HFF-Myc (cell line): ENCODE measurements around the gene RPL39L.
"Not testable (repeated sequence)": the region's sequence is repeated elsewhere in the genome, so short reads cannot be mapped to it uniquely, and the experiment has no call there.

Experiments
- DNase-seq: peaks from one replicate; pipeline ENCODE4 v3.0.0-alpha.2; 2011; ENCODE audit warnings: low read depth; ENCODE audit errors: extremely low read depth
- H3K4me3 ChIP-seq: replicated peaks from 2 replicates; pipeline ENCODE4 v1.5.1; 2011; ENCODE audit warnings: low read depth, mild to moderate bottlenecking, control low read depth, low read length
- TF ChIP-seq, protein P1 (sequence below): IDR thresholded peaks from 2 replicates; pipeline ENCODE4 v1.5.1; 2012; ENCODE audit warnings: mild to moderate bottlenecking, low read depth, low read length, control low read depth; ENCODE audit errors: missing control alignments

Gene RPL39L

DNA sequence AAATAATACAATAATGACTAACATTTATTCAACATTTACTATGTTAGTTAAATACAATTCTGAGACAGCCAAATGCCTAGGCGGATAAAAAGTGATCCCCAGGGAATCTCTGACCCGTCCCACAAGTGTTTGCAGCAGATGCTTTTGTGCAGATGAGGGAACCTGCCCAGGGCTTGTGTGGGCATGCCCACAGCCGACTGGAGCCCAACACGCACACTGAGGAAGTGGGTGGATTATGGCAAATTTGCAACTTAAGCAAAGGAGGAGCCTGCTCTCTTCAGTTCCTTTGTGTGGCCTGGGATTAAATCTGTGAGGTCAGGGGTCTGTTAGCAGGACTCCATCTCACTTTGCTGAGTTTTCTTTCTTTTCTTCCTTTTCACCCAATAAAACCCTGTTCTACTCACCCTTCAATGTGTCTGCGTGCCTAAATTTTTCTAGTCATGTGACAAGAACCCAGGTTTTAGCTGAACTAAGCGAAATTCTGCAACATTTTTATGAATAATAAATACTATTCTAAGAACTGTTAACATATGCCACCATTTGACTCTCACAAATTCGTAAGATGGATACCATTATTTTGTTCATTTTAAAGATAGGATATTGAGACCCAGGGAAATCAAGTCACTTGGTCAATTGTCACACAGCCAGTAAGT, 44.0 kb upstream of the RPL39L start:
- no peak overlapping the region for H3K4me3 ChIP-seq
- TF ChIP-seq, protein P1, sequence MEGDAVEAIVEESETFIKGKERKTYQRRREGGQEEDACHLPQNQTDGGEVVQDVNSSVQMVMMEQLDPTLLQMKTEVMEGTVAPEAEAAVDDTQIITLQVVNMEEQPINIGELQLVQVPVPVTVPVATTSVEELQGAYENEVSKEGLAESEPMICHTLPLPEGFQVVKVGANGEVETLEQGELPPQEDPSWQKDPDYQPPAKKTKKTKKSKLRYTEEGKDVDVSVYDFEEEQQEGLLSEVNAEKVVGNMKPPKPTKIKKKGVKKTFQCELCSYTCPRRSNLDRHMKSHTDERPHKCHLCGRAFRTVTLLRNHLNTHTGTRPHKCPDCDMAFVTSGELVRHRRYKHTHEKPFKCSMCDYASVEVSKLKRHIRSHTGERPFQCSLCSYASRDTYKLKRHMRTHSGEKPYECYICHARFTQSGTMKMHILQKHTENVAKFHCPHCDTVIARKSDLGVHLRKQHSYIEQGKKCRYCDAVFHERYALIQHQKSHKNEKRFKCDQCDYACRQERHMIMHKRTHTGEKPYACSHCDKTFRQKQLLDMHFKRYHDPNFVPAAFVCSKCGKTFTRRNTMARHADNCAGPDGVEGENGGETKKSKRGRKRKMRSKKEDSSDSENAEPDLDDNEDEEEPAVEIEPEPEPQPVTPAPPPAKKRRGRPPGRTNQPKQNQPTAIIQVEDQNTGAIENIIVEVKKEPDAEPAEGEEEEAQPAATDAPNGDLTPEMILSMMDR = no peak
- DNase-seq = peak; percentile 69

DNA sequence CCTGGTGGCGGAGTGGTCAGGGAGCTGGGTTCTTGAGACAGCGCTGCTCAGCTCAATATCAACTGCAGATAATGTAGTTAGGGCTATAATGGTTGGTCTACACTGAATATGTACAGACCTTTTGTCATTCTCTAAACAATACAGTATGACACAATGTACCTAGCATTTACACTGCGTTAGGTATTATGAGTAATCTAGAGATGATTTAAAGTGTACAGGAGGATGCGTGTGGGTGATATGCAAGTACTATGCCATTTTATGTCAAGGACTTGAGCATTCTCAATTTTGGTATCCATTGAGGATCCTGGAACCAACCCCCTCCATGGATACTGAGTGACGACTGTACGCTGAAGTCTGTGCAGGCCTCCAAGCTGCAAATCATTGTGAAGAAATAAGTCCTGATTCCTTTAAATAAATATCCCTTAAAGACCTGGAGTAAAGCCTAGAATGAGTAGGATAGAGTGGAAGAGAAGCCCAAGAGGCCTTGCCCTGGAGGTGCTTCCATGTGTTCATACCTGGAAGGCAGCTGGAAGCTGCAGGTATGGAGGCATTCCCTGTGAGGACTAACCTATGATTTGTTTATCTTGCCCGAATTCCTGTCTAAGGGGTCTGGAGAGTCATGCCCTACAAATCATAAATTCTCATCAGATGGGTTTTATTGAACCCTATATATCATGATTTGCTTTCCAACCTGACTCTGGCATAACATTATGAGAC, 42.3 kb upstream of the RPL39L start:
- H3K4me3 ChIP-seq = no peak overlapping the region
- TF ChIP-seq, protein P1 = no peak
- DNase-seq = no peak

DNA sequence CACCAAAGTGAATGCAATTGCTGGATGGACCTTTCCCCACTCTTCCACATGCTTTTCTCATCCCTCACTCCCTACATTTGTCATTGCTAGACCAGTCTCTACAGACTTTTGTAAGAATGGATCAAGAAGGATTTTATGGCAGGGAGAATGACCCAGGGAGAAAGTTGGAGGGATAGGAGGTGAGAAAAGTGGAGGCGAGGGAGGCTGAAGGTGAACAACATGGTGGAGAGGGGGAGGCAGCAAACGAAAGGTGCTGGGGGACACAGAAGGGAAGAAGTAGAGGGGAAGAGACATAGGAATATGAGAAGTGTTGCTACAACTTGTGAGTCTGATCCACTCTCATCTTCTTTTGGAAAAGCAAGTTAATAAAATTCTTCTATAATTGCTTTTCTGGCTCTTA, 33.6 kb upstream of the RPL39L start:
- H3K4me3 ChIP-seq = no peak overlapping the region
- DNase-seq = no peak
- TF ChIP-seq, protein P1 = no peak

DNA sequence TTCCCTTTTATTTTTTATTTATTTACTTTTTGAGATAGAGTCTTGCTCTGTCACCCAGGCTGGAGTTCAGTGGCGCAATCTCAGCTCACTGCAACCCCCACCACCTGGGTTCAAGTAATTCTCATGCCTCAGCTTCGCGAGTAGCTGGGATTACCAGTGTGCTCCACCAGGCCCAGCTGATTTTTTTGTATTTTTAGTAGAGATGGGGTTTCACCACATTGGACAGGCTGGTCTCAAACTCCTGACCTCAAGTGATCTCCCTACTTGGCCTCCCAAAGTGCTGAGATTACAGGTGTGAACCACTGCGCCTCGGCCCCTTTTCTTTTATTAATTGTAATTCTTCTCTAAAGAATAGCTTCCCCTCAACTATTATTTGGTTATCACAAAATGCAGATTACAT, 31.6 kb upstream of the RPL39L start:
- H3K4me3 ChIP-seq, DNase-seq: not testable (repeated sequence)

DNA sequence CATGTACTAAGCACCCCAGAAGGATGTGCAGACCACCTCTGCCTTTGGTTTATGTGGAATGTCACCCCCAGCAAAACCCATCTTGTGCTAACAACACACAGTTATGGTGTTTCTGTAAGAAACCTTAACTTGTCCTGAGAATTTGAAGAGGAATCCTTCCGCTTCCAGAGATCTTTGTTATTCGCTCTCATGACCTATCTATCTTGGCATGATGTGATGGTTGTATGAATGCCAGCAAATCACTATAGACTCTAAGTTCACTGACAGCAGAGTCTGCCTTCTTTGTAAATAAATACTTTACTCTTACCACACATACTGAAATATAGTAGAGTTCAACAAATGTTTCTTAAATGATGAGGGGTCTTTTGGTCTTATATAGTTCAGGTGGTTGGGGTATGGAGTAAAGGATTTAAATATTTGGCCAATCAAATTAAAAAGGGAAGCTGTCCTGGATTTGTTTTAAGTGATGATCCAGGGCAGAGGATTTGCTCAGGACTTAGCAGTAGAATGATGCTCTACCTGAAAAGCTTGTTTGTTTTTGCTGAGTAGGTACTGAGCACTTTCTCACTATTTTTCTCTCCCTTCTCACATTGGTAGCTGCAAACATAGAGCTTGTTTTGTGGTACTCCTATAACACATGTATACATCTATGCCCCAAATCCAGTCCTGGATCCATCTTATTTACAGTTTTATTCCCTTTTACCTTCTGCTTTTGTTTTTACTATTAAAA, 30.1 kb upstream of the RPL39L start:
- H3K4me3 ChIP-seq = no peak overlapping the region
- TF ChIP-seq, protein P1 = no peak
- no peak for DNase-seq

DNA sequence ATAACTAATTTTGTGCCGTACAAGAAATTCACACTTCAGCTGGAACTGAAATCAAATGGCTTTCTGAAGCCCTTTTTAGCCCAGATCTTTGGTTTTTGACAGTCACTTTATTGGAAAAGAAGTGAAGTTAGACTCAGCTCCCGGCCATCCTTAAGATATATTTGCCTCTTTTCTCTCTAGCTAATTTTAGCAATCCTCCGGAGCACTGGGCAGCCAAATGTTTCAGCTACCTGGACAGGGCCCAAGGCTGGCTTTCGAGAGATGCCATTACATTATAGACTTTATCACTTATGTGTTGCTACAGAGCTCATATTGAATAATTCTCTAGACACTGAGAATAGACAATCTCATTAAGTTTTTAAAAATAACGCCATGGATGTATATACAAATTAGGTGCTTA, 28.5 kb upstream of the RPL39L start:
- no peak overlapping the region for H3K4me3 ChIP-seq
- DNase-seq = no peak
- TF ChIP-seq, protein P1 = no peak

DNA sequence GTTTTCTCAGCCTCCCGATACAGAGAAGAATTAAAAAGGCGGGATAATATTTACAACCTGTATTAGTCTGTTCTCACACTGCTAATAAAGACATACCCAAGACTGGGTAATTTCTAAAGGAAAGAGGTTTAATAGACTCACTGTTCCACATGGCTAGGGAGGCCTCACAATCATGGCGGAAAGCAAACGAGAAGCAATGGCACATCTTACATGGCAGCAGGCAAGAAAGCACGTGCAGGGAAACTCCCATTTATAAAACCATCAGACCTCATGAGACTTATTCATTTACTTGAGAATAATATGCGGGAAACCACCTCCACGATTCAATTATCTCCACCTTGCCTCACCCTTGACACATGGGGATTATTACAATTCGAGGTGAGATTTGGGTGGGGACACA, 27.5 kb upstream of the RPL39L start:
- H3K4me3 ChIP-seq = no peak overlapping the region
- DNase-seq = no peak
- TF ChIP-seq, protein P1 = no peak
